Measurements from ENCODE around the gene SPEG.

SPEG gene

GRCh38 chr2:219493086-219493485 lies 58.4 kb downstream of the SPEG start:
- no peak for TF ChIP-seq CTCF (IDR thresholded peaks at IDR 0.05)

GRCh38 chr2:219494952-219495530 lies 60.4 kb downstream of the SPEG start:
- 0 out of 2 replicates have a peak, but pooled peaks have one; percentile 49 for TF ChIP-seq CTCF (IDR thresholded peaks at IDR 0.05)

- TF ChIP-seq CTCF (IDR thresholded peaks at IDR 0.05): no peak; the same call in none of the 2 replicates
These were observed 61.0 kb downstream of the SPEG start for GRCh38 chr2:219495531-219496122.

GRCh38 chr2:219496247-219496824 lies 61.7 kb downstream of the SPEG start:
- TF ChIP-seq CTCF (IDR thresholded peaks at IDR 0.05): no peak

GRCh38 chr2:219496825-219497494 lies 62.3 kb downstream of the SPEG start:
- no peak for TF ChIP-seq CTCF (IDR thresholded peaks at IDR 0.05)

GRCh38 chr2:219497495-219498279 lies 63.0 kb downstream of the SPEG start:
- TF ChIP-seq CTCF (IDR thresholded peaks at IDR 0.05): no peak
